GM19438 (cell line): ENCODE results near the gene PSME3IP1.
"Not testable (repeated sequence)": the region's sequence is repeated elsewhere in the genome, so short reads cannot be mapped to it uniquely, and the experiment has no call there.

Experiments used
- ATAC-seq: cut with Tn5 transposase; IDR thresholded peaks from one replicate; pipeline ENCODE4 v1.9.1; 2021; ENCODE audit warnings: low read depth; ENCODE audit not compliant: unreplicated experiment

The PSME3IP1 gene

GRCh38 chr16:57200321-57200720 lies 14.5 kb upstream of the PSME3IP1 start:
- not testable (repeated sequence) for ATAC-seq

DNA sequence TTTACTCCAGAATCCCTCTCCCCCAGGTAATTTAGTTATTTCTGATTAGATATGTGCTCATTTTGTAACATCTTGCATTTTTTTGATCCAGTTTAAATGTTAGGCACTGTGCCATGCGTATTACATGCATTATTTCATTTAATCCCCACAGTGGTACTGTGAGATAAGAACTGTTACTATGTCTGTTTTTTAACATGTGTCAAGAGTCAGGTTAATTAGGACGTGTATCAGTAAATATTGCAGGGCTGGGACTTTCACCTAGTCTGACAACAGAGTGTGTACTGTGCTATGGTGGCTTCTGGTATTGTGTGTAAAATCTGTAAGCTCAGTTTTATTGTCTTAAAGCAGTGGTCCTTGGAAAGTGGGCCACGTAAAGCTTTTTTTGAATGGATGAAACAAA lies 10.9 kb upstream of the PSME3IP1 start:
- no peak for ATAC-seq

DNA sequence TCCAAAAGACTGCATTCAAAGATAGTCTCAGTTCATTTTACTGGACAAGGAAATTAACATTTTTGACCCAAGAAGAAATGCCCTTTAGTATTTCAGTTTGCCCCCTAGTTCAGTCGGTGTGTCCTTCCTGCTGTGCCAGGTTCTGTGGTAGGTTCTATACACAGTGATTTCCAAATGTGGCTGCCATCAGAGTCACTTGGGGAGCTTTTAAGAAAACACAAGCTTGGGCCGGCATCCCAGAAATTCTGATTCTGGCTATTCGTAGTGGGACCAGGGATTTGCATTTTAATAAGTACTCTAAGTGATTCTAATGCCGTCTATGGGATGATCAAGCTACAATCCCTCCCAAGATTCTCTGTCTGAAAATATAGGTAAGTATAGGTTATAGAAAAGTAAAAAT lies 10.4 kb upstream of the PSME3IP1 start:
- no peak for ATAC-seq

DNA sequence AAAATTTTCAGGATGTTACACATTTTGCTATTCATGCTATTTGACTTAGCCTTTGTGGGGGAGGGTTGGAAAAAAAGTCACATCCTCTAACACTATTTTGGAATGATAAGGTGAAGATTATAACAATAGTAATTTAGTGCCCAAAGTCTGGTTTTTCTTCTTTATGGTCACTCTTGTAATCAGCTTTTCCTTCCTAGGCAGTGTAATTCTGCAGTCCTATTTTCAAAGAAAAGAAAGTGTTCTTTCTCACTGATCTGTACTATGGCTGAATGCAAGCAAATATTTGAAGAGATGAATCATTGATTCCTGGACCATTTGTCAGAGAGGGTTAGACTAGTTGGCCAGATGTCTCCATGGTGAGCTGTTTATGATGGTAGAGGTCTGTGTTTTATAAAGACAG lies 8.7 kb upstream of the PSME3IP1 start:
- ATAC-seq, result no peak

DNA sequence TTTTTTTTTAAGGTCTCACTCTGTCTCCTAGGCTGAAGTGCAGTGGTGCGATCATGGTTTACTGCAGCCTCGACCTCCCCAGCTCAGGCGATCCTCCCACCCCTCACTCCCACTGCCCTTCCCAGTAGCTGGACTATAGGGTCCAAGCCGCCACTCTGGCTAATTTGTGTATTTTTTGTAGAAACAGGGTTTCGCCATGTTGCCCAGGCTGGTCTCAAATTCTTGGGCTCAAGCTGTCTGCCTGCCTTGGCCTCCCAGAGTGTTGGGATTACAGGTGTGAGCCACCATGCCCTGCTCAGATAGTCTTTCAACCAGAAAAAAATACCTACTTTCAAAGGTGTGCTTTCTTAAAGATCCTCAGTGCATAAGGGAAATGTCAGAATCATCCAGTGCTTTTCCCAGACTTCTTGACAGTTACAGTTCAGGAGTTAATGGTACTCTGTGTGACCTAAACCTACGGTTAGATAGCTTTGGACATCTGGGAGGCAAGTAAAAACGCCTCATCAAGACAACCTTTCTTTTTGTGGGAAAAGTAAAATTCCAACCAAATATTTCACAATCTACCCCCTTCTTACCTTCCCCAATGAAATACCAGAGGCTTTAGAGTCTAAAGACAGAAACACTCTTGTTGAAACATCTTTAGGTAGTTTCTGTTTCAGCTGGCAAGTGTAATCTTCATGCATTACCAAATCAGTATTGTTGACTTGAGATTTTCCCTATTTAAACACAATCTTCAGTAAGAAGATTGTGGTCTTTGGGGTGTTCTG lies 7.1 kb upstream of the PSME3IP1 start:
- ATAC-seq, result no peak

- ATAC-seq, result no peak
Measured at GRCh38 chr16:57192146-57192545, 6.3 kb upstream of the PSME3IP1 start.

DNA sequence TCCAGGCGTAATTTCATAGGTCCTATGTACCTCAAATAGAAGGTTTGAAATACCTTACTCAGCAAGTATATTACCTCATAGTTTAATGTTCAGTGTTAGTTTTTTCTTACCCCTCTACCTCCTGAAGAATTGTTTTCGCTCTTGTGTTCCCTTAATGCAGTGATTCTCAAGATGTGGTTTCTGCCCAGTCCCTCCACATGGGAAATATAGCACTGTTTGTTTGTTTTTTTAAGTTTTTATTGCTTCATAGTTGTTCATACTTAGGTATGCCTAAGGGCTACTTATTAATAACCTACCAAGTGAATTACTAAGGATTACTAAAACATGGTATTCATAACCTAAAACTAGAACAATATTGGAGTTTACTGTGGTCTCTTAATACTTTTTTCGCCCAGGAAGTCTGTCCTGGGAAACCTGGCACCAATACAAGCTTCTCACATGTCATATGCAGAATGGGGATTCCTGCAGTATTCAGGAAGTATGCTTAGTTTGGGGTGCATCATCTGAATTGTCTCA lies 5.3 kb upstream of the PSME3IP1 start:
- no peak for ATAC-seq

GRCh38 chr16:57190136-57190535 lies 4.3 kb upstream of the PSME3IP1 start:
- no peak for ATAC-seq

DNA sequence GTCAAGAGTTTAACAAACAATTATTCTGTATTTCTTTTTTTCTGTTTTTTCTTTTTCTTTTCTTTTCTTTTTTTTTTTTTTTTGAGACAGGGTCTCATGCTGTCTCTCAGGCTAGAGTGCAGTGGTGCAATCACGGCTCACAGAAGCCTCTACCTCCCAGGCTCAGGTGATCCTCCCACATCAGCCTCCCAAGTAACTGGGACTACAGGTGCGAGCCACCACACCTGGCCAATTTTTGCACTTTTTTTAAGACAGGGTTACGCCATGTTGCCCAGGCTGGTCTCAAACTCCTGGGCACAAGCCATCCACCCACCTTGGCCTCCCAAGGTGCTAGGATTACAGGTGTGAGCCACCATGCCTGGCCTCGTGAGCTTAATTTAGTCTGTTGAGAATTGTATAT lies 3.7 kb upstream of the PSME3IP1 start:
- not testable (repeated sequence) for ATAC-seq

- no peak for ATAC-seq
Measured at GRCh38 chr16:57188711-57189002, 2.8 kb upstream of the PSME3IP1 start.

DNA sequence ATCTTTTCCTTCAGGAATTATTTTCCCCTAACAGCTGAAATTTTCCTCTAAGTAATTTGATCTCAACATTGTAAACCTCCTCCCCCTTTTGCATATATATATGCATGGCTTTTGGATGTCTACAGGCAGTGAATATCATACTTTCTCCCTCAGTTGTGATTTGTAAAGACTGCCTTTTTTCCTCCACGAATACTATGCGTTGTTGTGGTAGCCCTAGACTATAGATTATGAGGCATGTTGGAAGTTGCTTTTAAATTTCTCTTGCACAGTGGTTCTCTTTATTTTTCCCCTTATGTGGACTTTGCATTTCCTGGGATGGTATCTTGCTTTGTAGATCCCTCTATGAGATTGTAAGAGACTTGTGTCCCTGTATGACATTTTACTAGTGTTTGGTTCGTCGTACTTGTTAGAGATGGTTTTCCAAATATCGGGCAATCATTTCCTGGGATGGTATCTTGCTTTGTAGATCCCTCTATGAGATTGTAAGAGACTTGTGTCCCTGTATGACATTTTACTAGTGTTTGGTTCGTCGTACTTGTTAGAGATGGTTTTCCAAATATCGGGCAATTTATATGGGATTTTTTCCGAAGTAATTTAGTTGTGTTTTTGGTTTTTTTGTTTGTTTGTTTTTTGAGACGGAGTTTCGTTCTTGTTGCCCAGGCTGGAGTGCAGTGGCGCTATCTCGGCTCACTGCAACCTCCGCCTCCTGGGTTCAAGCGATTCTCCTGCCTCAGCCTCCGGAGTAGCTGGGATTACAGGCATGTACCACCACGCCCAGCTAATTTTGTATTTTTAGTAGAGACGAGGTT lies 2.3 kb upstream of the PSME3IP1 start:
- ATAC-seq, result not testable (repeated sequence)

DNA sequence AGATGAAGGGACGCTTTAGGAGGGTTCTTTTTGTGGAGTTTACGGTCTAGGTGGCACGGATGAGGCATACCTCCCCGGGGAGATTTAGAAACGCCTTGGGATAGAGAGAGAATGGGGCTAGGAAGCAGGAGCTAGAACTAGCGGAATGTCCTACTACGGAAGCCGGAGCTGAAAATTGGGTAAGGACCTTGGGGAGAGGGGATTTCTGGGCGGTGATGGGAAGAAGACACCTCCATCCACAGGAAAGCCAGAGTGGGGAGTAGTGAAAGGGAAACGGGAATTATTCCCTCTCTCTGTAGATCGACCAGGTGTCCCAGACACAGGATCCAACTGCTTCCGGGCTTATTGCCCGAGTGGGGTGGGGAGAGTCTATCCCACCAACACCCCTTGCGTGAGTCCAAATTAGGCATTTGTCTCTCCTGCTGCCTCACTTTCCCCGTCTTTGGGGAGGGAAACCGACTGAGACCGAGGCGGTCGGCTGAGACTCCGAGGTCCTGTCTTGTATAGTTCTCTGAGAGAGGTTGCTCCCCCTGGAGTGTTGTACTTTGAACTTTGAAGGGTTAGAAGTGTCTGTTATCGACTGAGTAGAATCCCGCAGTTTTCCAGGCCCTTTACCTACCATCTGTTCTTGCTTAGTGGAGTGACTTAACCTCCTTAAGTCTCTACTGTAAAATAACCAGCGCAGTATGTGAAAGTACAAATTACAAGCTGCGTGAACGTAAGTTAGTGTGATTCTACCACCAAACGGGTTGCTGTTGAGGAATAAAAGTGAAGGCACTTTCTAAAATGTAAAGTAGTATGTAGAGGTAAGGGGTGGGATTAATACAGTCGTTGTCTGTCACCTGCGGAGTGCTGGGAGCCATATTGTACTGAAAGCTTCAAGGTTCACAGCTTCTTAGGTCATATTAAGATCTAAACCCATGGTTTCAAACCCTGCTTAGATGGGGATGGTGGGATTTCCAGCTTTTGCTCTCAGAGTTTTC lies 1.3 kb upstream of the PSME3IP1 start:
- no peak for ATAC-seq

DNA sequence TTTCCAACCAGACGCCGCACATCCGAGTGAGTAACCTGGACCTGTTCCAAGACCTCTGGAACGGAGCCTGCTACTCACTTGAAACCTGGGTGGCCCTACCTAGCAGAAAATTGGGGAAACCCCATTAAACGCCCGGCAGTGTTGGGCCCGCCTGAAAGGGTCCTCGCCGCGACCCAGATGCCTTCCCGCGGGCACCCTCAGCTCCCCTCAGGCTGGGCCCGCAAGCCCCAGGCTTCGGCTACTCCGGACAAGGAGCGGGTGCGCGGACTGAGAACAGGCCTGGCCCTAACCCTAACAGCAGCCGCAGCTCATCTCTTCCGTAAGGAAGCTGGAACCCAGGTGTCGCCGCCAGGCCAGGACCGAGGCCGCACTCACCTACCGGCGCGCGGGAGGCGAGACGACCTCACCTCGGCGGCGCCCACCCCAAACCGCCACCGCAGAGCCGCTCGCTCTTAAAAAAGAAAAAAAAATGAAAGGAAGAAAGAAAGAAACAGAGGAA lies 344 bp downstream of the PSME3IP1 start:
- peak; percentile 28 for ATAC-seq

DNA sequence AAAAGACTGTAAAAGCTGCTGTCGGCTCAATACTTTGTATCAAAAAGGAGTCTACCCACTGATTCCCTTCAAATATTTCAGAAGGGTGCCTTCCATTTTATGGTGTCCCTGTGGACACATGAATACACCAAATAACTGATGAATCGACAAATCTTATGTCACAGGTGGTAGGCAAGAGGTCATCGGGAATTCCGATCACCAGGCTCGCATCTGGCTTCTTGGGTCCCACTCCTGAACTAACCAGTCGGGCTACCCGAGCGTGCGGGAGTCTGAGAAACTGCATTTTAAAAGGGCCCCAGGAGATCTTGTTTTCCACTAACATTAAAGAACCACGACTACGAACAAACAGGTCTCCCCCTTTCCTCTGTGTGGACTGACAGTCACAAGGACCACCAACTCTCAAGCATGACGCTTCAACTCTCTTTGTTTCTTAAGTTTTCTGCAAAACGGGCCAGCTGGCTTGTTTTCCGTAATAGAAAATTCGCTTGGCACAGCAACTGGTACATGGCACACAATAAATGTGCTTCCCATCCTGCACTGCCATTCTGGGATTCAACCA lies 873 bp downstream of the PSME3IP1 start:
- ATAC-seq, result no peak

- ATAC-seq, result no peak
Measured at GRCh38 chr16:57184113-57184512, 1.7 kb downstream of the PSME3IP1 start.

- ATAC-seq, result no peak
Measured at GRCh38 chr16:57179215-57179828, 6.5 kb downstream of the PSME3IP1 start.

DNA sequence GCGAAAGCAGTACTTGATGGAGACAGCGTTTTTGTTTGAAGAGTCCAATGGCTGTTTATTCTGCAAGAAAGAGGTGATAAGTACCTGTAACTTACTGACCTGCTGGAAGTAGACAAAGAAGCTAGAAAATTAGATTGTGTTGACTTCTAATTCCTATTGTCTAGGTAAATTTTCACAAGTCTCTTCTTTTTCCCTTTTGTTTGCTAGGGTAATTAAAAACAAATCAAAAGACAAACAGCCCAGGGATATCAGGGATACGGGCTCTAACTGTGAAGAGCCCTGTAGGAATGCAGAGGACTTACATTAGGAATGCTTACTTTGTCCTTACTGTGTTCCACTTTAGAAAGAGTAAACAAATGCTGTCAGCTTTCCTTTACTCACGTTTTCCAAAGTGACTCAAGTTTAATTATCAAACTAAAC lies 7.0 kb downstream of the PSME3IP1 start:
- ATAC-seq, result no peak

DNA sequence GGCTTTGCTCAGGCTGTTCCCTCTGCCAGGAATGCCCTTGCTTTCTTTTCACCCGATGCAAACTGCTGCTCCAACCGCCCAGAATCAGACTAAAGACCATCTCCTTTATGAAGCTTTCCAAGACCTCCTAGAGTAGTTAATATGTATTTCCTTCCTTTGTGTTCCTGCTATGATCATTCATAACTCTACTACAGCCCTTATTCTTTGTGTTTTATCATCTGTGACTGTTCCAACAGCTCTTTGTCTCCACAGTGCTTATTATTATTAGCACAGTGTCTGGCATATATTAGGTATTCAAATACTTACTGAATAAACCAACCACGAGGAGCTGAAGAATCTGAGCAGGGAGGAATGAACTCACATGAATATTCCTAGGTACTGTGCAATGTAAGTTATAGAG lies 7.6 kb downstream of the PSME3IP1 start:
- no peak for ATAC-seq

DNA sequence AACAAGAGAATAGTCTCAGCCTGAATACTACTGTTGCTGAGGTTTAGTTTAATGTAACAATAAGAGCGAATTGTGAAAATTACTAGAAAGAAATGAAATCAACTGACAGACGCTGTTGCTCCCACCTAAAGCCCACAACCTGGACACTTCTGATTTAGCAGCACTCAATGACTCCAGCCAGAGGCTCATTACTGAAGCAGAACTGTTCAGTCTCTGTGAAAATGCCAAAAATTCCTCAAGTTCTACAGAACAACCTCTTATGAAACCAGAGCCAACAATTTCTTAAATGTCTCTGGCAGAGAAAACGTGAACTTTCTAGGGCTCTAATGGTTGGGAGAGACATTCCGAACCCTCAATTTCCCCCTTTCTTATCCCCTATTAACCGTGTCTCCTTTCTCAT lies 9.9 kb downstream of the PSME3IP1 start:
- ATAC-seq, result no peak
